GM21515 (cell line): Measurements from ENCODE around the gene KLK5.
"Not testable (repeated sequence)": the region's sequence is repeated elsewhere in the genome, so short reads cannot be mapped to it uniquely, and the experiment has no call there.

Source experiments
- ATAC-seq: cut with Tn5 transposase; IDR thresholded peaks from one replicate; pipeline ENCODE4 v1.9.1; 2021; ENCODE audit not compliant: unreplicated experiment

The KLK5 gene

GRCh38 chr19:50952910-50953309, at the start of gene KLK5:
Gene KLK5 (minus strand): TSS chr19:50953038. CDS start chr19:50952657, 381 bp downstream.
- ATAC-seq, result no peak

- ATAC-seq, result no peak
These were observed 49.3 kb upstream of the KLK5 start for GRCh38 chr19:51002089-51002532.

- no peak for ATAC-seq
These were observed 48.7 kb upstream of the KLK5 start, which contains the start of gene KLK8 for GRCh38 chr19:51001515-51001914. Gene KLK8 (minus strand): TSS chr19:51001604. CDS start chr19:51001167, 437 bp downstream.

GRCh38 chr19:51000981-51001380, 48.1 kb upstream of the KLK5 start:
- ATAC-seq, result no peak

- ATAC-seq, result no peak
These were observed 47.6 kb upstream of the KLK5 start for GRCh38 chr19:51000426-51000825.

GRCh38 chr19:50998686-50999085, 45.8 kb upstream of the KLK5 start:
- ATAC-seq, result no peak

GRCh38 chr19:50998061-50998460, 45.2 kb upstream of the KLK5 start:
- no peak for ATAC-seq

- no peak for ATAC-seq
These were observed 41.3 kb upstream of the KLK5 start for GRCh38 chr19:50994129-50994528.

- no peak for ATAC-seq
These were observed 39.8 kb upstream of the KLK5 start for GRCh38 chr19:50992666-50993035.

- not testable (repeated sequence) for ATAC-seq
These were observed 31.6 kb upstream of the KLK5 start for GRCh38 chr19:50984416-50984815.

- no peak for ATAC-seq
These were observed 30.9 kb upstream of the KLK5 start, which contains the start of gene KLK7 for GRCh38 chr19:50983625-50984292. Gene KLK7 (minus strand): TSS chr19:50983917. CDS start chr19:50982399, 1,518 bp downstream.

GRCh38 chr19:50982186-50982585, 29.3 kb upstream of the KLK5 start:
- no peak for ATAC-seq

GRCh38 chr19:50981587-50982146, 28.8 kb upstream of the KLK5 start:
- ATAC-seq, result no peak

GRCh38 chr19:50980208-50980607, 27.4 kb upstream of the KLK5 start:
- ATAC-seq, result no peak

GRCh38 chr19:50979758-50980157, 26.9 kb upstream of the KLK5 start:
- ATAC-seq, result no peak

GRCh38 chr19:50978772-50979390, 26.0 kb upstream of the KLK5 start:
- no peak for ATAC-seq

GRCh38 chr19:50977626-50978025, 24.8 kb upstream of the KLK5 start:
- no peak for ATAC-seq

- ATAC-seq, result no peak
These were observed 22.9 kb upstream of the KLK5 start for GRCh38 chr19:50975766-50976165.

GRCh38 chr19:50974702-50975556, 22.1 kb upstream of the KLK5 start:
- ATAC-seq, result no peak

GRCh38 chr19:50972795-50973376, 20.0 kb upstream of the KLK5 start:
- ATAC-seq, result no peak

GRCh38 chr19:50969810-50970209, 17.0 kb upstream of the KLK5 start:
- not testable (repeated sequence) for ATAC-seq
